Measurements from ENCODE around the gene SLC22A15.

Gene SLC22A15

DNA sequence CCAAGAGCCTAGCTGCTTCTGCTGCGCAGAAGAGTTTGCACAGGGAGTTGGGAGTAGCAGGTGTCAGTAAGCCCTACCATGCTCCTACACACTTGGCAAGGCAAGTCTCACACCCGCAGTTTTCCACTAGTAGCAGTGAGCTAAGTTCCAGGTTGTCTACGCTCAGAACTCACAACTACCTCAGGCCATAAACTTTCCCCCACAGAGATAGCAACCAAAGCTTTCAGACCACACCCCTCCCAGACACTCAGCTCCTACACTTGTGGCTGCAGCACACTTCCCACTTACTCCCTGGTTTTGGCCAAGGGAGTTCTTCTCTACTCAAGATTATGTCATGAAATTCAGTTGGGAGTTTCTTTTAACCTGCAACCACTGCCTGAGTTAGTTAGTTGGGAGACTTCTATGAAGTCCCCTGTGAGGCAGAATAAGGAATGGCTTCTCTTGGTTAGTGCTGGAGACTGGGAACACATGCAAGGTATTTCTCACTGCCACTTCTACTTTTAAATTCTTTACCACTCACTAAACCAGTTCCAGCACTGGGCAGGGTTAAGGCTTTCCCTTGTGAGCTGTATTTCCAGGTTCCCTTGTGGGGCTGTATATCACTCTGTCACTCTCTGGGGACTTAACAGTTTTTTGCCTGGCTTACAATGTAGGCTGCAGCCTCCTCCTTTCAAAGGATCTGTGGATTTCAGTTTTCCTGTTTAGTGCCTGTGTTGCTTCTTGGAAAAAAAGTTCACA is 116.6 kb downstream of the SLC22A15 start:
- no peak for TF ChIP-seq FOXP2 (optimal IDR thresholded peaks at IDR 0.05; ENCODE audit: borderline replicate concordance, extremely low read depth, extremely low read length, insufficient read depth)
- no peak for TF ChIP-seq SIN3A (IDR thresholded peaks at IDR 0.05; ENCODE audit: borderline replicate concordance, insufficient read depth, low read length)
- TF ChIP-seq, protein P1, sequence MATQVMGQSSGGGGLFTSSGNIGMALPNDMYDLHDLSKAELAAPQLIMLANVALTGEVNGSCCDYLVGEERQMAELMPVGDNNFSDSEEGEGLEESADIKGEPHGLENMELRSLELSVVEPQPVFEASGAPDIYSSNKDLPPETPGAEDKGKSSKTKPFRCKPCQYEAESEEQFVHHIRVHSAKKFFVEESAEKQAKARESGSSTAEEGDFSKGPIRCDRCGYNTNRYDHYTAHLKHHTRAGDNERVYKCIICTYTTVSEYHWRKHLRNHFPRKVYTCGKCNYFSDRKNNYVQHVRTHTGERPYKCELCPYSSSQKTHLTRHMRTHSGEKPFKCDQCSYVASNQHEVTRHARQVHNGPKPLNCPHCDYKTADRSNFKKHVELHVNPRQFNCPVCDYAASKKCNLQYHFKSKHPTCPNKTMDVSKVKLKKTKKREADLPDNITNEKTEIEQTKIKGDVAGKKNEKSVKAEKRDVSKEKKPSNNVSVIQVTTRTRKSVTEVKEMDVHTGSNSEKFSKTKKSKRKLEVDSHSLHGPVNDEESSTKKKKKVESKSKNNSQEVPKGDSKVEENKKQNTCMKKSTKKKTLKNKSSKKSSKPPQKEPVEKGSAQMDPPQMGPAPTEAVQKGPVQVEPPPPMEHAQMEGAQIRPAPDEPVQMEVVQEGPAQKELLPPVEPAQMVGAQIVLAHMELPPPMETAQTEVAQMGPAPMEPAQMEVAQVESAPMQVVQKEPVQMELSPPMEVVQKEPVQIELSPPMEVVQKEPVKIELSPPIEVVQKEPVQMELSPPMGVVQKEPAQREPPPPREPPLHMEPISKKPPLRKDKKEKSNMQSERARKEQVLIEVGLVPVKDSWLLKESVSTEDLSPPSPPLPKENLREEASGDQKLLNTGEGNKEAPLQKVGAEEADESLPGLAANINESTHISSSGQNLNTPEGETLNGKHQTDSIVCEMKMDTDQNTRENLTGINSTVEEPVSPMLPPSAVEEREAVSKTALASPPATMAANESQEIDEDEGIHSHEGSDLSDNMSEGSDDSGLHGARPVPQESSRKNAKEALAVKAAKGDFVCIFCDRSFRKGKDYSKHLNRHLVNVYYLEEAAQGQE (IDR thresholded peaks at IDR 0.05; ENCODE audit: insufficient read depth in 1 of 2, low read depth in 2 of 2, low read length in 2 of 2) = no peak
- TF ChIP-seq POLR2AphosphoS5 (IDR thresholded peaks at IDR 0.05; ENCODE audit: low read depth, low read length) = no peak
- no peak for TF ChIP-seq TAF1 (IDR thresholded peaks at IDR 0.05; ENCODE audit: borderline replicate concordance, insufficient read depth, low read length)

DNA sequence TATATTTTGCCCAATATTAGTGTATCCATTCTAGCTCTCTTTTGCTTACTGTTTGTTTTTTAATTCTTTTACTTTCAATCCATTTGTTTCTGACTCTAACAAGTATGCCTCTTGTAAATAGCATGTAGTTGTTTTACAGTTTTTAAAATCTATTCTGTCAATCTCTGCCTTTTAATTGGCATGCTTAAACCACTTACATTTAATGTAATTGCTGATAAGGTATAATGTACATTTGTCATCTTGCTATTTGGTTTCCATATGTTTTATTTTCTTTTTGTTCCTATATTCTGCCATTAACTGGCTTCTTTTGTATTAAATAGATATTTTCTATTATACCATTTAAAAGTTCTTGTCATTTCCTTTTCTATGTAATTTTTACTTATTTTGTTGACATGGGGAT is 118.7 kb downstream of the SLC22A15 start:
- TF ChIP-seq TAF1 (IDR thresholded peaks at IDR 0.05; ENCODE audit: borderline replicate concordance, insufficient read depth, low read length) = no peak

DNA sequence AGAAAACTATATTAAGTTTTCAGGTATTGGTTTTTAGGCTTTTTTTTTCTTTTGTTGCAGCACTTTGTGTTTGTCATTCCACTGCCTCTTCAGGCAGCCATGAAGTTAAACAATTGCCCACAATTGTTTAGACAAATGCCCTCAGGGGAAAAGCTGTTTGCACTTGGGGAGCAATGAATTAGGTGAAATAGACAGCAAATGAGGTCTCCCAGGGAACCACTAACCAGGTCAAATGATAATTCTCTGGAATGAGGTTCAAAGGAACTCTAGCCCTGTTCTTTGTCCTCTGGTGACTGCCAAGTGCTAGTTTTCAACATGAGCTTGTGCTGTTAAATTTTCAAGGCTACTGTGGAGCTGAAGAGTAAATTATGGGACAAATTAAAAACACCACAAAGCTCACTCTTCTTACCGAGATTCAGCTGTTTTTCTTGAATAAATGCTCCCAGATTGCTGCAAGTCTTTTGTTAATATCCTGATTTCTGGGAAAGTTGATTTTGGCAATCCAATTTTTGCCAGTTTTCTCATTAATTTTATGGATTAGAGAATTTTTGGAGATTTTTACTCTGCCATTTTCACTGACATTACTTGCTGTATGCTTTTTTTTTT is 119.8 kb downstream of the SLC22A15 start:
- TF ChIP-seq SIN3A (IDR thresholded peaks at IDR 0.05; ENCODE audit: borderline replicate concordance, insufficient read depth, low read length) (no peak), TAF1 (IDR thresholded peaks at IDR 0.05; ENCODE audit: borderline replicate concordance, insufficient read depth, low read length) (no peak), FOXP2 (optimal IDR thresholded peaks at IDR 0.05; ENCODE audit: borderline replicate concordance, extremely low read depth, extremely low read length, insufficient read depth) (no peak), POLR2AphosphoS5 (IDR thresholded peaks at IDR 0.05; ENCODE audit: low read depth, low read length) (no peak)
- TF ChIP-seq, protein P1 (IDR thresholded peaks at IDR 0.05; ENCODE audit: insufficient read depth in 1 of 2, low read depth in 2 of 2, low read length in 2 of 2) = no peak

DNA sequence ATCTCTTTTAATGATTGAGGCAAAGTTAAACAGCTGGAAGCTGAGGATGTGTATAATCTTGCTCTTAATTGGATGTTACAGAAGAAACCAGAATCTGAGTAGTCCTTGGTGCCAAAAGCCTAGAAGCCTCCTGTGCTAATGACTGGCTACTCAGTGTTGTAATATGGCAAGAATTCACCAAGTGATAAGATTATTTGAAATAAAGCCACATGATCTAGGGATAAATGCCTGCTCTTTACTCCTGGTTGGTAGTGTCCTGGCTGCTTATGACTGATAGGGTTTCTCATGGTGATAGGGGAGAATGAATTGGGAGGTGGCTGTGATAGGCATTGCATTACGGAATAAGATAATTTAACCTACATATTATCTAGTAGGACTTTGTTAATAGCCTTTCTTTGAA is 121.3 kb downstream of the SLC22A15 start:
- TF ChIP-seq POLR2AphosphoS5 (IDR thresholded peaks at IDR 0.05; ENCODE audit: low read depth, low read length) = no peak
- no peak for TF ChIP-seq SIN3A (IDR thresholded peaks at IDR 0.05; ENCODE audit: borderline replicate concordance, insufficient read depth, low read length)
- TF ChIP-seq, protein P1 (IDR thresholded peaks at IDR 0.05; ENCODE audit: insufficient read depth in 1 of 2, low read depth in 2 of 2, low read length in 2 of 2) = no peak
- TF ChIP-seq FOXP2 (optimal IDR thresholded peaks at IDR 0.05; ENCODE audit: borderline replicate concordance, extremely low read depth, extremely low read length, insufficient read depth) = no peak

DNA sequence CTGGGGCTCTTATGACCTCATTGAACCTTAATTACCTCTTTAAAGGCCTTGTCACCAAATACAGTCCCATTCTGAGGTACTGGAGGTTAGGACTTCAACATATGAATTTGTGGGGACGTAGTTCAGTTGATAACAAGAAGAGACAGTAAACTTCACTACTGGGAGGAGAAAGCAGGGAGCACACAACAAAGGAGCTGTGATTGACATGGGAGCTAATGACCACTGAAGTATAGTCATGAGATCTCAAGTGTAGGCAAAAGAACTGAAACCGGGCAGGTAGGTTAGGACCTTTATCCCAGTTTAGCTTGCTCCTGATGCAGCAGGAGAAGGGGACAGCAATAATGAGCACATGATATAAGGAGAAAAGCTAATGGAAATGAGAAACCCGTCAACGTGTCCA is 123.1 kb downstream of the SLC22A15 start:
- TF ChIP-seq, protein P1 (IDR thresholded peaks at IDR 0.05; ENCODE audit: insufficient read depth in 1 of 2, low read depth in 2 of 2, low read length in 2 of 2) = no peak
- TF ChIP-seq TAF1 (IDR thresholded peaks at IDR 0.05; ENCODE audit: borderline replicate concordance, insufficient read depth, low read length) (no peak), POLR2AphosphoS5 (IDR thresholded peaks at IDR 0.05; ENCODE audit: low read depth, low read length) (no peak), FOXP2 (optimal IDR thresholded peaks at IDR 0.05; ENCODE audit: borderline replicate concordance, extremely low read depth, extremely low read length, insufficient read depth) (no peak), SIN3A (IDR thresholded peaks at IDR 0.05; ENCODE audit: borderline replicate concordance, insufficient read depth, low read length) (no peak)

Measured in PFSK-1 (cell line).